Measurements from ENCODE around the gene GSS. TPM values are rescaled to one million over a fixed set of nuclear protein-coding genes. Genes with fewer than 3 reads are reported as not detected.

GSS gene
- total RNA-seq, 4 donors from 2014 or later: 14.1 to 33.0 (median 23.8) TPM

DNA sequence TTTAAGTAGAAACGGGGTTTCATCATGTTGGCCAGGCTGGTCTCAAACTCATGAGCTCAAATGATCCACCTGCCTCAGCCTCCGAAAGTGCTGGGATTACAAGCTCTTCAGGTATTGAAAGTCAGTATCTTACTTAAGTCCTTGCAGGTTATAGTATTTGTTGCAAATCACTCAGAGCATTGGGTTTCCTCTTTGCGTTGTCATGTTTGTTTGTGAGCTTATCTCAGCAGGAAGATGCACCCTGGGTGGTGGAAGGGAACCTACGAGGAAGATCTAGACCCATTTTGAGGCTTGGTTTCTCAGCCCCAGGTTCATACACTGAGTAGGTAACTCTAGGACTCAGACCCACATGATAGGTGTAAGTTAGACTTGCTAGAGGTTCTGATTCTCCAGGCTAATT is 18.6 kb upstream of the GSS start:
- intact Hi-C loops (cut with DNase I; ENCODE audit: low total_unique reads): no loop called here

GRCh38 chr20:34971561-34972235 is 16.1 kb upstream of the GSS start:
- Histone ChIP-seq H3K4me1 (peaks cover 11 to 19% of the 10 kb centered on the region in 2 donors), H3K27me3 (no peaks in the 10 kb centered on the region), H3K36me3 (no peaks in the 10 kb centered on the region), H3K27ac (peak overlapping the region in 1 of 4 donors; percentile 72), H3K4me3 (no peak overlapping the region), H3K9me3 (no peaks in the 10 kb centered on the region)
- in situ Hi-C loops (cut with MboI; ENCODE audit: low sequenced_read_pairs in 4 of 4) (no loop called here), intact Hi-C loops (cut with DNase I; ENCODE audit: low total_unique reads) (no loop called here)
- no peak for DNase-seq
- TF ChIP-seq, protein P1, sequence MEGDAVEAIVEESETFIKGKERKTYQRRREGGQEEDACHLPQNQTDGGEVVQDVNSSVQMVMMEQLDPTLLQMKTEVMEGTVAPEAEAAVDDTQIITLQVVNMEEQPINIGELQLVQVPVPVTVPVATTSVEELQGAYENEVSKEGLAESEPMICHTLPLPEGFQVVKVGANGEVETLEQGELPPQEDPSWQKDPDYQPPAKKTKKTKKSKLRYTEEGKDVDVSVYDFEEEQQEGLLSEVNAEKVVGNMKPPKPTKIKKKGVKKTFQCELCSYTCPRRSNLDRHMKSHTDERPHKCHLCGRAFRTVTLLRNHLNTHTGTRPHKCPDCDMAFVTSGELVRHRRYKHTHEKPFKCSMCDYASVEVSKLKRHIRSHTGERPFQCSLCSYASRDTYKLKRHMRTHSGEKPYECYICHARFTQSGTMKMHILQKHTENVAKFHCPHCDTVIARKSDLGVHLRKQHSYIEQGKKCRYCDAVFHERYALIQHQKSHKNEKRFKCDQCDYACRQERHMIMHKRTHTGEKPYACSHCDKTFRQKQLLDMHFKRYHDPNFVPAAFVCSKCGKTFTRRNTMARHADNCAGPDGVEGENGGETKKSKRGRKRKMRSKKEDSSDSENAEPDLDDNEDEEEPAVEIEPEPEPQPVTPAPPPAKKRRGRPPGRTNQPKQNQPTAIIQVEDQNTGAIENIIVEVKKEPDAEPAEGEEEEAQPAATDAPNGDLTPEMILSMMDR (IDR thresholded peaks at IDR 0.05 in 4 of 5, conservative IDR thresholded peaks at IDR 0.05 in 1 of 5): no peak
- TF ChIP-seq POLR2A (IDR thresholded peaks at IDR 0.05): no peak
- ATAC-seq: no peak

More for the DNA sequence above, 18.6 kb upstream of the GSS start:
- DNase-seq (no peak), ATAC-seq (no peak)
- Histone ChIP-seq H3K36me3 (no peaks in the 10 kb centered on the region), H3K27ac (no peak overlapping the region), H3K9me3 (no peaks in the 10 kb centered on the region), H3K27me3 (no peaks in the 10 kb centered on the region), H3K4me3 (no peak overlapping the region), H3K4me1 (peaks cover 20 to 24% of the 10 kb centered on the region in 2 donors)
- no peak for TF ChIP-seq POLR2A (IDR thresholded peaks at IDR 0.05)
- TF ChIP-seq, protein P1 (IDR thresholded peaks at IDR 0.05 in 4 of 5, conservative IDR thresholded peaks at IDR 0.05 in 1 of 5): no peak
- in situ Hi-C loops (cut with MboI; ENCODE audit: low sequenced_read_pairs in 4 of 4): no loop called here

DNA sequence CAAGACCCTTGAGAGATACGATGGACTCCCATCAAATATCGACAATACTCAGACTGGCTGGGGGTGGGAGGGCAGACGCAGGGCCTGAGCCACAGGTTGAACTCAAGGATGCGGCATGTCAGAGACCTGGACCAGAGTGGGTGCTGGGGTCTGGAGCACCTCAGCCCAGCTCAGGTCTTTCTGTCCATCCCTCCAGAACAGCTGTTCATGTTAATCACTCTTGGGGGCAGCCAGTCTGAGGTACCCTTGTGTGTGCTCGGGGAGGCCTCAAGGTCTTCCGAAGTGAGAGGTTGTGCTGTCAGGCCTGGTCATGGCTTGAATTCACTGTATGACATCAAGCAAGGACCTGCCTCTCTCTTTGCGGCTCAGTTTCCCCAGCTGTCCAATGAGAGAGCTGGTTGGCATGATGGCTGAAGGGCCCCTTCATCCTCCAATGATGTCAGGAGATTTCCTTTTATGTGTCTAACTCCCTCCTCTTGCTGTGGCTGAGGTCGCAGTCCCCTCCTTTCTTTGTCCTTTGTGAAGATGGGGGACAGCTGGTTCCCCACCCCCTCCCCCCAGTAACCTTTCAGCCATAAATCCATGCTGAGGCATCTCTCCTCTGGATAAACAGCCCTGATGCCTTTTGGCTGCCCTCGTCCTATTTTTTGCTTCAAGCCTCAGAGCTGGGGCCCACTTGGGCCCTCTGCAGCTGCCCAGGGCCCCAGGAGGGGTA is 15.4 kb upstream of the GSS start:
- ATAC-seq (no peak), DNase-seq (no peak)
- H3K4me3 ChIP-seq: no peak overlapping the region
- H3K4me1 ChIP-seq: peaks cover 11 to 19% of the 10 kb centered on the region in 2 donors
- in situ Hi-C loops (cut with MboI; ENCODE audit: low sequenced_read_pairs in 4 of 4) (no loop called here), intact Hi-C loops (cut with DNase I; ENCODE audit: low total_unique reads) (no loop called here)
- H3K27ac ChIP-seq: peak overlapping the region in 3 of 4 donors; percentile 49 to 72 (median 65)
- H3K36me3 ChIP-seq: no peaks in the 10 kb centered on the region
- no peak for TF ChIP-seq POLR2A (IDR thresholded peaks at IDR 0.05)
- TF ChIP-seq, protein P1 (IDR thresholded peaks at IDR 0.05 in 4 of 5, conservative IDR thresholded peaks at IDR 0.05 in 1 of 5): no peak
- no peaks in the 10 kb centered on the region for H3K9me3 ChIP-seq
- H3K27me3 ChIP-seq: no peaks in the 10 kb centered on the region

- peak in 1 of 2 donors; percentile 29 for DNase-seq
- H3K4me3 ChIP-seq: no peak overlapping the region
- peak; percentile 16 to 19 for ATAC-seq
- in situ Hi-C loops (cut with MboI; ENCODE audit: low sequenced_read_pairs in 4 of 4) (no loop called here), intact Hi-C loops (cut with DNase I; ENCODE audit: low total_unique reads) (no loop called here)
- H3K27me3 ChIP-seq: no peaks in the 10 kb centered on the region
- H3K9me3 ChIP-seq: no peaks in the 10 kb centered on the region
- peaks cover 11 to 19% of the 10 kb centered on the region in 2 donors for H3K4me1 ChIP-seq
- peak overlapping the region; percentile 49 to 72 (median 62) for H3K27ac ChIP-seq
- no peak for TF ChIP-seq POLR2A (IDR thresholded peaks at IDR 0.05)
- TF ChIP-seq, protein P1 (IDR thresholded peaks at IDR 0.05 in 4 of 5, conservative IDR thresholded peaks at IDR 0.05 in 1 of 5): no peak
- no peaks in the 10 kb centered on the region for H3K36me3 ChIP-seq
Observed at GRCh38 chr20:34970193-34970840, 14.7 kb upstream of the GSS start.
